Activated T-cell treated with anti-CD3 and anti-CD28 coated beads for 24 hours (primary cell): ENCODE measurements around the gene ENTPD6.
"Not testable (repeated sequence)": the region's sequence is repeated elsewhere in the genome, so short reads cannot be mapped to it uniquely, and the experiment has no call there.

Source experiments
- DNase-seq: peaks from one replicate; pipeline ENCODE4 v3.0.0-alpha.2; 2020; ENCODE audit warnings: low read depth

Gene ENTPD6

DNA sequence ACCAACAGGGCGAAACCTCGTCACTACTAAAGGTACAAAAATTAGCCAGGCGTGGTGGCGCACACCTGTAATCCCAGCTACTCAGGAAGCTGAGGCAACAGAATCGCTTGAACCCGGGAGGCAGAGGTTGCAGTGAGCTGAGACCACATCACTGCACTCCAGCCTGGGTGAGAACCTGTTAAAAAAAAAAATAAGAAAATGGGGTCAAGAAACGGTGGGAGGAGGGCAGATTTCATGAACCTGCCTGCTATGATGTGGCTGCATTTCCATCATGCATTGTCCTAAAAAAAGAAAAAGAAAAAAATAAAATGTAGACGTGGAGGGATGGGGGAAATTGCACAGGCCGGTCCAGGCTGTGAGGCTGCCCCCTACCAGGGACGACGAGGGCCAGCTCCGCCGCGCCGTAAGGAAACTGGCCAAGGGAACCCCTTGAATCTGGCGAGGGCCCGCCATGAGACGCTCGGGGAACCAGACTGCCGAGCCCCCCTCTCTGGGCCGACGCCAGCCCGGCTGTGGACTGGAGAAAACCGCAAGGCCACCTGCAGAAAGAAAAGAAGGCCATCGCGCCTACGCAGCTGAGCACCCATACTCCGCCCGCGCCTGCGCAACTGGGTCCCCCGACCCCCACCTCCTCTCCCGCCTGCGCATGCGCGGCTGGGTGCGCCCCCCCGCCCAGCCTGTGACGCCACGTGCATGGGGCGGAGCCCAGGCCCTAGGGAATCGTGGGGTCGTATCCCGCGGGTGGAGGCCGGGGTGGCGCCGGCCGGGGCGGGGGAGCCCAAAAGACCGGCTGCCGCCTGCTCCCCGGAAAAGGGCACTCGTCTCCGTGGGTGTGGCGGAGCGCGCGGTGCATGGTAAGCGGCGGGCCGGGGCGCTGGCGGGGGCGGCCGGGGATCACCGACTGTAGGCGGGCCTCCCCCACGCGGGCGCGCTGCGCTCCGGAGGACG is at the start of gene ENTPD6:
Gene ENTPD6 (plus strand): TSS at position 699 of the 948 bp plus-strand sequence. CDS start 10,825 bp downstream, outside the sequence.
- peak; percentile 88 for DNase-seq

- DNase-seq = no peak
Measured at GRCh38 chr20:25146976-25147375, 48.5 kb upstream of the ENTPD6 start.

- DNase-seq = no peak
Measured at GRCh38 chr20:25147716-25148115, 47.8 kb upstream of the ENTPD6 start.

DNA sequence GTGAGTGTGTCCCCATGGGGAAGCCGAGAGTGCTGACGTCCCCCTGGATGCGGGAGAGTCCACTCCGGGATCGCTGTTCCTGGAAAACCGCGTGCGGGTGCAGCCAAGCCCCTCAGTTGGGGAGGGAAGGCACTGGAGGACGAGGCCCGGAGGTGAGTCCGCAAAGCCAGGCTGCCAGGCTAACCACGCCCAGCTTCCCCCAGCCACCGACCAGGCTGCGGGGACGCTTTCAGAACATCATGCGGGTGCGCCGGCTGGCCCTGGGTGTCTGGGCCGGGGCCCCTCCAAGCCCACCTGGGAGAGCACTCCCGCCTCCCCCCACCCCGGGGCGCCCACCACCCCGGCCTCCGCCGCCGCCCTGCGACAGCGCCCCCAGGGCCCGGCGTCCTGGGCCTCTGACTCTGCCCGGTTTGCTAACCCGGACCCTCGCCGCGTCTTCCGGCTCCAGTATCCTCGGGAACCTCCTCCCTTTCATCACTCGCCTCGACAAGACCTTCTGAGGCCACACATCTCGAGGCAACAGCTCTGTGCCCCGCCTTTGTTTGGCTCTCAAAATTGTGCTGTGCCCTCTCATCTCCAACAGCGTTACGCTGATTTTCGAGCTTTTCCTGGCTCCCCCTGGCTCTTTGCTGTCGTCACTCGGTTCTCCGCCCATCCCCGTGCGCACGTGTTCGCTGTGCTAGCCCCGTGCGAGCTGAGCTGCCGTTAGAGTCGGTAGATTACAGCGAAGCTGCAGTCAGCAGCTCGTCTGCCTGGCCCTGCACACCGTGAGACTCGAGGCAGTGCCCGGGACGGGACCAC is 47.1 kb upstream of the ENTPD6 start:
- DNase-seq = peak; percentile 39

DNA sequence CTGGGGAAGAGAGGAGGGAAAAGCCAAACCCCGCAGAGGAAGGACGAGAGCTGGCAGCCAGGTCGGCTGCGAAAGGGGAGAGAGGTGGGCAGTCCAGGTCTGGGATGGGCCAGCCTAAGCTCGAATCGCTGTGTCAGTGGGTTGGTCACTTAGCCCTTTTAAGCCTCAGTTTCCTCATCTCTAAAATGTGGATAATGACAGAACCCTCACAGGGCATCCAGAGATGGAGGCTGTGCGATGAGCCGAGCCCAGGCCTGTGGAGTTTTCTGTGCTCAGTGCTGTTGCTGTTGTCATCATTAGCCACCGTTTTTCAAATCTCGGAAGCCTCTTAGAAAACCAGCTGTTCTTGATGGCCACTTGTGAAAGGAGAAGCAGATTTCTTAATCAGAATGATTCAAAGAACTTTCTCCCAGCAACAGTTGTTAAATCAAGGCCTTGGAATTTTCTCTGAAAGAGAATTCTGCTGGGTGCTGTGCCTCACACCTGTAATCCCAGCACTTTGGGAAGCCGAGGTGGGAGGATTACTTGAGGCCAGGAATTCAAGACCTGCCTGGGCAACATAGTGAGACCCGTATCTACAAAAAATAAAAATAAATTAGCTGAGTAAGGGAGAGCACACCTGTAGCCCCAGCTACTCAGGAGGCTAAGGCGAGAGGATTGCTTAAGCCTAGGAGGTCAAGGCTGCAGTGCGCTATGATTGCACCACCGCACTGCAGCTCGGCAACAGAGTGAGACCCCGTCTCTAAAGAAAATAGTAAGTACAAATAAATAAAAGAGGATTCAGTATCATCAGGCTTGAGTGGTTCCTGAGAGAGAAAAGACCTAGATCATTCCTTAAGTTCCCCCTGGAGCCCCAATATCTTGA is 46.3 kb upstream of the ENTPD6 start:
- no peak for DNase-seq

GRCh38 chr20:25150016-25150415 is 45.5 kb upstream of the ENTPD6 start:
- DNase-seq = no peak

GRCh38 chr20:25158043-25158442 is 37.5 kb upstream of the ENTPD6 start:
- DNase-seq = no peak

GRCh38 chr20:25160467-25160866 is 35.0 kb upstream of the ENTPD6 start:
- DNase-seq = no peak

DNA sequence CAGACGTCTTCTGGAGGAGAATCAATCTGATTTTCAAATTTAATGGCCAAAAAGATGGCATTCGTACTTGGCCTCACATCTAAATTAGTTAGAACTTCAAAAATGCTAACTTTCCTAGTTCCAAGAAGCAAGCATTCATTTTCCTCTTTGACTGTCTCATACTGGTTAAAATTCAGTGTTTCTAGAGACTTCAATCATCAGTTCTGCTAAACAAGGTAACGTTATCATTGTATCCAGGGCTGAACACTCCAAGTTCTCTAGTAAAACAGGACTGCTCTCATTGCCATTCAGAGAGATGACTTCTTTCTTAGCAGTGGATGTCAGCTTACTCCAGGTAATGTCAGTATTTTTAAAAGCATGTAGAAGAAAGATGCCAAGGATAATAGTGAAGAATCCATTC is 34.6 kb upstream of the ENTPD6 start:
- DNase-seq = no peak

- DNase-seq = no peak
Measured at GRCh38 chr20:25165128-25165527, 30.4 kb upstream of the ENTPD6 start.

- DNase-seq = not testable (repeated sequence)
Measured at GRCh38 chr20:25166105-25166782, 29.3 kb upstream of the ENTPD6 start.

GRCh38 chr20:25173321-25173720 is 22.2 kb upstream of the ENTPD6 start:
- DNase-seq = no peak

- no peak for DNase-seq
Measured at GRCh38 chr20:25173886-25174308, 21.6 kb upstream of the ENTPD6 start.

- no peak for DNase-seq
Measured at GRCh38 chr20:25176184-25176583, 19.3 kb upstream of the ENTPD6 start.

GRCh38 chr20:25177890-25178321 is 17.6 kb upstream of the ENTPD6 start:
- no peak for DNase-seq

- DNase-seq = no peak
Measured at GRCh38 chr20:25178563-25179438, 16.7 kb upstream of the ENTPD6 start.

DNA sequence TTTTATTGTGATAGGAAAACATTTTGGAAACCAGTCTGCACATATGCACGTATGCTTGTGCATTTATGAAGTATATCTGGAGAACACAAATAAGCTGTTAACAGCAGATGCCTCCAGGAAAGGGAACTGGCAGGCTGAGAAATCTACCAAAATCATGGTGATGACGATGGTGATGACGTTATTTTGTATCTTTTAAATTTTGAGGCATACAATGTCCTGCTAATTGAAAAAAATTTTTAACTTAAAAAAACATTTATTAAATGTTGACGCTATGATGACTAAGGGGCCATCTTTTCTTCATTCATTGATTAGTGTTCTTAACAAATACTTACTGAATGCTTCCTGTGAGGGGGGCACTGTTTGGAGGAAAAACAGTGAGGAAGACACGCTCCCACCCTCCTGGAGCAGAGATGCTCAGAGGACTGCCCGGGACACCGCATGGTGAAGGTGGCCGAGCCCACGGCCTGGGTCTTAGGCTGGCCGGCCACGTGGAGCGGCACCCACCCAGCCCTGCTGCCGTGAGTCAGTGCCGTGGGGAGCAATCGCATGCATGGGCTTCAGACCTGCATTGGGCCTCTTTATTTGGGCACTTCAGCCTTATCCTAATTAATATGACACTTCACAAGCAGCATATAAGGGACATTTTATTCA is 15.9 kb upstream of the ENTPD6 start:
- no peak for DNase-seq

DNA sequence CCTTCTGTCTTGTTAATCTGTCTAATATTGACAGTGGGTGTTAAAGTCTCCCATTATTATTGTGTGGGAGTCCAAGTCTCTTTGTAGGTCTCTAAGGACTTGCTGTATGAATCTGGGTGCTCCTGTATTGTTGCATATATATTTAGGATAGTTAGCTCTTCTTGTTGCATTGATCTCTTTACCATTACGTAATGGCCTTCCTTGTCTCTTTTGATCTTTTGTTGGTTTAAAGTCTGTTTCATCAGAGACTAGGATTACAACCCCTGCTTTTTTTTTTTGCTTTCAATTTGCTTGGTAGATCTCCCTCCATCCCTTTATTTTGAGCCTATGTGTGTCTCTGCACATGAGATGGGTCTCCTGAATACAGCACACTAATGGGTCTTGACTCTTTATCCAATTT is 11.1 kb upstream of the ENTPD6 start:
- not testable (repeated sequence) for DNase-seq

DNA sequence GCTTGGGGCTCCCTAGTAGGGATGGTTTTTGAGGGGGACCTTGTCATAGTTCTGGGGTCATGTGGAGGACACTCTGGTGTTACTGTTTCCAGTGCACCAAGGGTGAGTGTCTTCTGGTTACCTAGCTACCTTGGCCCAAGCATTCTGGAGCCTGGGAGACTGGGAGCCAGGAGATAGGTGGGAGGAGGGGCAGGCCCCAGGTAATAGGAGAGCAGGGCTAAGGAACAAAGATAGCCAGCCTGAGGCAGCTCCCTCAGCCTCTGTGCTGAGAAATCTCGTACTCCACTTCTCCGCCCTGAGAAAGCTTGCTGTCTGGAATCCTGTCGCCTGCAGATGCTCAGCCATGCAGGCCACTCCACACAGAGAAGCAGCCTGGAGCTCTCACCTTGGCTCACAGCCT is 8.3 kb upstream of the ENTPD6 start:
- no peak for DNase-seq

- DNase-seq = no peak
Measured at GRCh38 chr20:25187635-25188034, 7.9 kb upstream of the ENTPD6 start.
